ENCODE results near the gene GDPGP1.

Gene GDPGP1

DNA sequence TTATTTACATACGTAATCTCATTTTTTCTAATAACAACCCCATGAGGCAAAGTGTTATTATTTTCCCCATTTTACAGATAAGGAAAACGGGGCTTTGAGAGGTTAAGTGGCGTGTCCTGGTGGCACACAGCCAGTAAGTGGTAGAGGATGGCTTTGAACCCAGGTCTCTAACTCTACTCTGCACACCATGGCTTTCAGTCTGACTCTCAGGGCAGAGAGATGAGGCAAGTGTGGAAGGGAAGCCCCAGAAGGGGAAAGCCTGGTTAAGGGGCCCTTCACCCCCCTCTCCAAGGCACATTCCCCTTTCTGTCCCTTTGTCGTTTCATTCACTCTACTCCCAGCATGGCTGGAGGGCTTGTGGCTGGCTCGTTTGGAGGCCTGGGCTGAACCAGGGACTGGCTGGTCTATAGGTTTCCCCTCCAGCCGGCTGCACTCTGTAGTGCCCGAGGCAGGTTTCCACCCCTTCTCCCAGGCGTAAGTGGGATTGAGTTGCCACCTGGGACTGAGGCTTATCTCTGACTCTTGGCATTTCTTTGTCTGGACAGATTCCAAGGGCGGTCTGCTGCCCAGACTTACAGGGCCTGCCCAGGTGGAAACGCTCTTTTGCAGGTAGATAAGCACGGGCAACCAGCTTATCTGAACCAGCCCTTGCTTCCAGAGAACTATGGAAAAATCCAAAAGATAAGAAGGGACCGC is 20.7 kb upstream of the GDPGP1 start:
- Mint-ChIP-seq H3K27me3 (no peaks in the 10 kb centered on the region), H3K4me1 (peaks cover 19% of the 10 kb centered on the region), H3K9me3 (no peaks in the 10 kb centered on the region), H3K27ac (peak overlapping the region; percentile 41), H3K4me3 (no peak overlapping the region), H3K36me3 (no peaks in the 10 kb centered on the region)

DNA sequence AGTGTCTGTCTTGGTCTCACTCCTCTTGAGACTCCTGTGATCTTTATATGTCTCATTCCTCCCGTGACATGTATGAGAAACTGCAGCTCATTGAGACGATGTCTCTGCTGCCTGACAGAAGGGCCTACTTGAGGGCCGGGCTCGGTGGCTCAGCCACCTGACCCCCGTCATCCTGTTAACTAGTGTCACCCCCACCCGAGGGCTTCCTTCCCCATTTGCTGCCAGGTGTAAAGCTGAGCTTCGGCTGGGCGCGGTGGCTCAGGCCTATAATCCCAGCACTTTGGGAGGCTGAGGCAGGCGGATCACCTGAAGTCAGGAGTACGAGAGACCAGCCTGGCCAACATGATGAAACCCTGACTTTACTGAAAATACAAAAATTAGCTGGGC is 20.2 kb upstream of the GDPGP1 start:
- Mint-ChIP-seq H3K4me3 (no peak overlapping the region), H3K27me3 (no peaks in the 10 kb centered on the region), H3K4me1 (peaks cover 22% of the 10 kb centered on the region)

DNA sequence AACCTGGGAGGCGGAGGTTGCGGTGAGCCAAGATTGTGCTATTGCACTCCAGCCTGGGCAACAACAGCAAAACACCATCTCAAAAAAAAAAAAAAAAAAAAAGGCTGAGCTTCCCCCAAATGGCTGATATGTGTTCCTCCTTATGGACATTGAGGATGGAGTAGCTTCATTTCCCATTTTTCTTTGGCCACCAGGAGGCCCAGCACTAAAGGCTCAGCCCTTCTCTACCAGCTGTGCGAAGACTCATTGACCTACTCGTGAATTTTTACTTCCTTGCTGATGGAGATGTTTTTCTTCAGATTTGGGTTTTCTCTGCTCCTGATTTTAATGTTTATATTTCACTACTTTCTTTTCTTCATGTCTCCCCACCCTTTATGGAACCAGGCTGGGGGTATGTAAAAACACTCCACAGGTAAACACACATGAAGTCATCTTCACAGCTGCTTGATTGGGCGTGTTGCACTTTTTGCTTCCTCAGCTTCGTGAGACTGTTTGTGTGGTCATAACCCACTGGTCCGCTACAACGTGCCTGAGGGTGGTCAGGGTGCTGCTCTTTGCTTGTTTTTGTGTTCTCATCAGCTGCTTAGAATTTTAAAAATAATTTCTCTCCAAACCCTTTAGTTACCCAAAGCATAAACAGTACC is 19.3 kb upstream of the GDPGP1 start:
- no peaks in the 10 kb centered on the region for H3K27me3 Mint-ChIP-seq
- no peaks in the 10 kb centered on the region for H3K36me3 Mint-ChIP-seq
- H3K4me3 Mint-ChIP-seq = no peak overlapping the region
- no peaks in the 10 kb centered on the region for H3K9me3 Mint-ChIP-seq
- no peak overlapping the region for H3K27ac Mint-ChIP-seq
- H3K4me1 Mint-ChIP-seq = peaks cover 28% of the 10 kb centered on the region

More for the DNA sequence above, 20.2 kb upstream of the GDPGP1 start:
- H3K36me3 Mint-ChIP-seq = no peaks in the 10 kb centered on the region
- no peak overlapping the region for H3K27ac Mint-ChIP-seq
- no peaks in the 10 kb centered on the region for H3K9me3 Mint-ChIP-seq

DNA sequence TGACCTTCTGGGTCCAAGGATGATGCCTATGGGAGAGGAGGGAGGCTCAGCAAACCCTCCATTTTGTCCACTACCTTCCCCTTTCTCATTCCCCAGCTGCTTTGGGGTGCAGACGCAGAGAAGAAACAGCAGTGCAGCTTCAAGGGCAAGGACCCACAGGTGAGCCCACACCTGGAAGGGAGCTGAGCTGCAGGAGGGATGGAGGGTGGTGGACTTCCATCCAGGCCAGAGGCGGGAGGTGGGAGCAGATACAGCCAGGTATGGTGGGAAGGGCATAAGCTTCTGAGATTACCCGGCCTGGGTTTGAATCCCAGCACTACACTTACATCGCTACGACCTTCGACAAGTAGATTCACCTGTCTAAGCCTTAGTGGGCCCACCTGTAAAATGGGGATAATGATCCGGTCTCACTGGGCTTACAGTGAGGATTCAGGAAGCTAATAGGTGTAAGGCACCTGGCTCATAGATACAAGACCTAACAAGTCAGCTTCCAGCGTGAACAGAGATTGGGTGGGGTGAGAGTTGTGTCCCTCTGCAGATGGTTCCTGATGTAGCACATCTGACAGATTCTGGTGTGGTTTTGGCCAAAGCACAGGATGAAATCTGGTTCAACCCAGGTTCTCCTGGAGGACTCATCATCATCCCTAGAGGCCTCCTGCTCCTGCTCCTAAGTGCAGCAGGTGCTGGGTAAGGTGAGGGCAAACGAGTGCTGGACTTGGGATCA is 16.2 kb upstream of the GDPGP1 start:
- no peaks in the 10 kb centered on the region for H3K27me3 Mint-ChIP-seq
- H3K9me3 Mint-ChIP-seq = no peaks in the 10 kb centered on the region
- H3K36me3 Mint-ChIP-seq = no peaks in the 10 kb centered on the region
- peaks cover 20% of the 10 kb centered on the region for H3K4me1 Mint-ChIP-seq
- H3K4me3 Mint-ChIP-seq = no peak overlapping the region
- H3K27ac Mint-ChIP-seq = no peak overlapping the region

DNA sequence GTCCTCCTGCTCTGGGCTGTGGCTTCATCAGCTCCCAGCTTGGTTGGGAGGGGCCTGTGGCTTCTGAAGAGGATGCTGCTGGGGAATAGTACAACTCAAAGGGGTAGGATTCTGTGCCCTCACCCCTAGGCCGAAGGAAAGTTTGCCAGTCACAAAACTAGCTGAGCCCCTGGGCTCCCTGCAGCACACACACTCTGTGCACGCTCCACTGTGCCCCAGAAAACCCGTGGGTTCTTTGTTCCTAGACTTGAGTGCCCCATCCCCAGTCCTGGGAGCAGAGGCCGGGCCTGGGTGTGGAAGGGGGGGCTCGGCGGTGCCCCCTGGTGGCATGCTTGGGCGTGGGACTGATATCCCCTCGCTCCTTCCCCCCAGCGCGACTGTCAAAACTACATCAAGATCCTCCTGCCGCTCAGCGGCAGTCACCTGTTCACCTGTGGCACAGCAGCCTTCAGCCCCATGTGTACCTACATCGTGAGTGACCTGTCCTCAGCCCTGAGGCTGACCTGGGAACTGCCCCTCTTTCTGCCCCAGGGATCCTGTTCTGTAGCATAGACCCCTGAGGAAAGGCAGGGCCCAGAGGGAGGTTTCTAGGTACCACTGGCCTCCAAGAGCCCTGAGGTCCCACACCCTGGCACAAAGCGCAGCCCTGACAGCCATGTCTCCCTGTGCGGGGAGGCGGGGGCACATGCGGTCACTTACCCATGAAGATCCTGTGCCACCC is 14.4 kb upstream of the GDPGP1 start:
- H3K4me1 Mint-ChIP-seq = peaks cover 17% of the 10 kb centered on the region
- no peaks in the 10 kb centered on the region for H3K36me3 Mint-ChIP-seq
- H3K27me3 Mint-ChIP-seq = no peaks in the 10 kb centered on the region
- no peaks in the 10 kb centered on the region for H3K9me3 Mint-ChIP-seq
- H3K4me3 Mint-ChIP-seq = no peak overlapping the region
- H3K27ac Mint-ChIP-seq = no peak overlapping the region

DNA sequence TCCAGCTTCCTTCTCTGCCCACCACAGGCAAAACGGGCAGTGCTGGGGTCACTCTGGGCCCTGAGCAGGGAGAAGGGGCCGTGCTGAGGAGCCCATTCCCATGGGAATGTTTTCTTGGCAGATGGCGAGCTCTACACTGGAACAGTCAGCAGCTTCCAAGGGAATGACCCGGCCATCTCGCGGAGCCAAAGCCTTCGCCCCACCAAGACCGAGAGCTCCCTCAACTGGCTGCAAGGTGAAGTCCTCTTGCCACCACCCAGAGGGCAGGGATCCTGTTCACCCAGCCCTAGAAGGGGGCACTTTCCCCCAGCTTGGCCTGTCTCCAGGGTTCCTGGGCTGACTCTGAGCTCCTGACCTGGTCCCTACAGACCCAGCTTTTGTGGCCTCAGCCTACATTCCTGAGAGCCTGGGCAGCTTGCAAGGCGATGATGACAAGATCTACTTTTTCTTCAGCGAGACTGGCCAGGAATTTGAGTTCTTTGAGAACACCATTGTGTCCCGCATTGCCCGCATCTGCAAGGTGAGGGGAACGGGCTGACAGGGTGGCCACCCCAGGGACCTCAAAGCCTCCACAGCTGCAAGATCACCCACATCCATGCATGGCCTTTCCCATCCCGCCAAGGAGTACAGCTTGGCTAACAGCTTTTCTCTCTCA is 12.6 kb upstream of the GDPGP1 start:
- H3K36me3 Mint-ChIP-seq = no peaks in the 10 kb centered on the region
- peaks cover 17% of the 10 kb centered on the region for H3K4me1 Mint-ChIP-seq
- no peaks in the 10 kb centered on the region for H3K9me3 Mint-ChIP-seq
- no peak overlapping the region for H3K4me3 Mint-ChIP-seq
- no peaks in the 10 kb centered on the region for H3K27me3 Mint-ChIP-seq
- H3K27ac Mint-ChIP-seq = no peak overlapping the region

DNA sequence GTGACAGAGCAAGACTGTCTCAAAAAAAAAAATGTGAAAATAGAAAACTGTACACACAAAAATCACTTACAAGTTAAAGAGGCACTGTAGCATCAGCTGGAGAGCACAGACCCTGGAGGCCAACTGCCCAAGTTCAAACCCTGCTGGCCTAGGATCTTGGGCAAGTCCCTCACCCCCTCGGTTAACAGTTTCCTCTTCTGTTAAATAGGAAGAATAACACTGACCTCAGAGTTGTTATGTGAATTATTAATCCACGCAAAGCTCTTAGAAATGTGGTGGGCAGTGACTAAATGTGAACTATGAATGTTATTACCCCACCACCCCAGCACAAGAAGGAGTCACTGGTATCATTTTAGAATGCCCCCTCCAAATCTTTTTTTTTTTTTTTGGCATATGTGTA is 11.5 kb upstream of the GDPGP1 start:
- Mint-ChIP-seq H3K9me3 (no peaks in the 10 kb centered on the region), H3K36me3 (no peaks in the 10 kb centered on the region), H3K27me3 (no peaks in the 10 kb centered on the region), H3K4me1 (peaks cover 17% of the 10 kb centered on the region), H3K27ac (no peak overlapping the region), H3K4me3 (no peak overlapping the region)

DNA sequence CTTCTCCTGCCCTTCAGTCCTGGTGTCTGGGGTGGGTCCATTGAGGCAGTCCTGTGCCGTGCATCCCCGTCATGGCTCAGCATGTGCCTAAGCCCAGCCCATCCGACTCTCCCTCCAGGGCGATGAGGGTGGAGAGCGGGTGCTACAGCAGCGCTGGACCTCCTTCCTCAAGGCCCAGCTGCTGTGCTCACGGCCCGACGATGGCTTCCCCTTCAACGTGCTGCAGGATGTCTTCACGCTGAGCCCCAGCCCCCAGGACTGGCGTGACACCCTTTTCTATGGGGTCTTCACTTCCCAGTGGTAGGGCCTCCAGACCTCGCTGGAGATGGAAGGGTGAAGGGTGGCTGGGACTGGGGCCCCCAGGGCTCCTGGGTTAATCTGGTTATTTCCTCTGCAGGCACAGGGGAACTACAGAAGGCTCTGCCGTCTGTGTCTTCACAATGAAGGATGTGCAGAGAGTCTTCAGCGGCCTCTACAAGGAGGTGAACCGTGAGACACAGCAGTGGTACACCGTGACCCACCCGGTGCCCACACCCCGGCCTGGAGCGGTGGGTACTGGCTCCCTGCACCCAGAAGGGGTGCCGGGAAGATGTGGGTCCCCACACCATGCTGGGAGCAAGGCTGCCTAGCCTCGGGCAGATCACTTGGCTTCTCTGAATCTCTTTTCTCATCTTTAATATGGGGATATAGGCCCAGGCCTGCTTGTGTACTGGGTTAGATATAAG is 10.4 kb upstream of the GDPGP1 start:
- H3K27me3 Mint-ChIP-seq = no peaks in the 10 kb centered on the region
- H3K27ac Mint-ChIP-seq = no peak overlapping the region
- H3K36me3 Mint-ChIP-seq = no peaks in the 10 kb centered on the region
- no peak overlapping the region for H3K4me3 Mint-ChIP-seq
- peaks cover 16% of the 10 kb centered on the region for H3K4me1 Mint-ChIP-seq
- H3K9me3 Mint-ChIP-seq = no peaks in the 10 kb centered on the region

DNA sequence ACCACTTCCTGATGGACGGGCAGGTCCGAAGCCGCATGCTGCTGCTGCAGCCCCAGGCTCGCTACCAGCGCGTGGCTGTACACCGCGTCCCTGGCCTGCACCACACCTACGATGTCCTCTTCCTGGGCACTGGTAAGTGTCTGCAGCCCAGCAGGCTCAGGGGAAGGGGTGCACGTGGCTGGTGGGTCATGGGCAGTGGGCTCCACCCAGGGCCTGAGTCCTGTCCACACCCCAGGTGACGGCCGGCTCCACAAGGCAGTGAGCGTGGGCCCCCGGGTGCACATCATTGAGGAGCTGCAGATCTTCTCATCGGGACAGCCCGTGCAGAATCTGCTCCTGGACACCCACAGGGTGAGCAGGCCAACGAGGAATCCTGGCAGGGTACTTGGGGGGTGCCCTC is 9.0 kb upstream of the GDPGP1 start:
- Mint-ChIP-seq H3K36me3 (peaks cover 4% of the 10 kb centered on the region), H3K27ac (no peak overlapping the region), H3K4me1 (peaks cover 16% of the 10 kb centered on the region), H3K4me3 (no peak overlapping the region), H3K9me3 (no peaks in the 10 kb centered on the region), H3K27me3 (no peaks in the 10 kb centered on the region)

DNA sequence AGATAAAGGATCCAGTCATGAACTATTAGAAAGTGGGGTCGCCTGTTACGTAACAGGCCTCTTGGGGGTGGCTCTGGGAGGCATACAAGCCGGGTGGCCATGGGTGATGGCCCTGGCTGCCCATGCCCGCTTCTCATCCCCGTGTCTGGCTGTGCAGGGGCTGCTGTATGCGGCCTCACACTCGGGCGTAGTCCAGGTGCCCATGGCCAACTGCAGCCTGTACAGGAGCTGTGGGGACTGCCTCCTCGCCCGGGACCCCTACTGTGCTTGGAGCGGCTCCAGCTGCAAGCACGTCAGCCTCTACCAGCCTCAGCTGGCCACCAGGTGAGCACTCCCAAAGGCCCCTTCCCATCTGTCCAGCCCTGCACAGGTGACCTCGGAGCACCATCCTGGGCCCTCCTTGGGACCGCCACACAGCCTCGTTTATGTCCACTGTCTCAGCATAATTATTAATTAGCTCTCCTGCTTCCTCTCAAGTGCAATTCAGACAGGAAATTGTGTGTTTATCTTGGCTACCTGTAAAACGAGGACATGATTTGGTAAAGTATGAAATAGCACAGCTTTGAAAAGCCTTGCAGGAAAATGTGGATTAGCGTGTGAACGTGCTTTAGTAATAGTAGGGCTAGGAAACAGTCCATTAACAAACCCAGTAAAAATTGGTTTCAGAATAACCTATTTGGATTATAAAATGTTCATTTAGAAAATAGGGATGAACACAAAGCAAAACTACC is 8.3 kb upstream of the GDPGP1 start:
- Mint-ChIP-seq H3K9me3 (no peaks in the 10 kb centered on the region), H3K4me1 (peaks cover 21% of the 10 kb centered on the region), H3K27ac (peak overlapping the region; percentile 59), H3K4me3 (no peak overlapping the region), H3K36me3 (peaks cover 4% of the 10 kb centered on the region), H3K27me3 (no peaks in the 10 kb centered on the region)

DNA sequence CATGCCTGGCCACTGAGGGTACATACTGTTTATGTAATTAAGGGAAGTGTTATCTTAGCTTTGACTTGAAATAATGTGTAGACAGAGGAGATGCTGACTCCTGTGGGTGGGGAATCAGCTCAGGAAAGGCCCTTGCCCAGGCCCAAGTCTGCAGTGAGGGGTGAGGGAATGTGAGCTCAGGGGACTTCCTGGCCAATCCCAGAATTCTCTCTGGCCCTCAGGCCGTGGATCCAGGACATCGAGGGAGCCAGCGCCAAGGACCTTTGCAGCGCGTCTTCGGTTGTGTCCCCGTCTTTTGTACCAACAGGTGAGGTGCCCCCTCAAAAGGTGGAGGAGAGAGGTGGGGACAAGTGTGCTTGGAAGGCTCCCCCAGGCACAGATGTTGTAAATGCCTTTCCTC is 6.7 kb upstream of the GDPGP1 start:
- Mint-ChIP-seq H3K27ac (no peak overlapping the region), H3K36me3 (peaks cover 13% of the 10 kb centered on the region), H3K4me1 (peaks cover 38% of the 10 kb centered on the region), H3K27me3 (no peaks in the 10 kb centered on the region), H3K9me3 (no peaks in the 10 kb centered on the region), H3K4me3 (no peak overlapping the region)

DNA sequence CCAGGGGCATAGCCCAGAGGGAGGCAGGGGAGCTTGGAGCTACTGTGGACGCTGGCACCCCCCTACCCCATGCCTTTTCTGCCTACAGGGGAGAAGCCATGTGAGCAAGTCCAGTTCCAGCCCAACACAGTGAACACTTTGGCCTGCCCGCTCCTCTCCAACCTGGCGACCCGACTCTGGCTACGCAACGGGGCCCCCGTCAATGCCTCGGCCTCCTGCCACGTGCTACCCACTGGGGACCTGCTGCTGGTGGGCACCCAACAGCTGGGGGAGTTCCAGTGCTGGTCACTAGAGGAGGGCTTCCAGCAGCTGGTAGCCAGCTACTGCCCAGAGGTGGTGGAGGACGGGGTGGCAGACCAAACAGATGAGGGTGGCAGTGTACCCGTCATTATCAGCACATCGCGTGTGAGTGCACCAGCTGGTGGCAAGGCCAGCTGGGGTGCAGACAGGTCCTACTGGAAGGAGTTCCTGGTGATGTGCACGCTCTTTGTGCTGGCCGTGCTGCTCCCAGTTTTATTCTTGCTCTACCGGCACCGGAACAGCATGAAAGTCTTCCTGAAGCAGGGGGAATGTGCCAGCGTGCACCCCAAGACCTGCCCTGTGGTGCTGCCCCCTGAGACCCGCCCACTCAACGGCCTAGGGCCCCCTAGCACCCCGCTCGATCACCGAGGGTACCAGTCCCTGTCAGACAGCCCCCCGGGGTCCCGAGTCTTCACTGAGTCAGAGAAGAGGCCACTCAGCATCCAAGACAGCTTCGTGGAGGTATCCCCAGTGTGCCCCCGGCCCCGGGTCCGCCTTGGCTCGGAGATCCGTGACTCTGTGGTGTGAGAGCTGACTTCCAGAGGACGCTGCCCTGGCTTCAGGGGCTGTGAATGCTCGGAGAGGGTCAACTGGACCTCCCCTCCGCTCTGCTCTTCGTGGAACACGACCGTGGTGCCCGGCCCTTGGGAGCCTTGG is 5.9 kb upstream of the GDPGP1 start:
- Mint-ChIP-seq H3K4me3 (no peak overlapping the region), H3K4me1 (peaks cover 44% of the 10 kb centered on the region), H3K27ac (no peak overlapping the region), H3K9me3 (no peaks in the 10 kb centered on the region), H3K27me3 (no peaks in the 10 kb centered on the region), H3K36me3 (peaks cover 16% of the 10 kb centered on the region)

DNA sequence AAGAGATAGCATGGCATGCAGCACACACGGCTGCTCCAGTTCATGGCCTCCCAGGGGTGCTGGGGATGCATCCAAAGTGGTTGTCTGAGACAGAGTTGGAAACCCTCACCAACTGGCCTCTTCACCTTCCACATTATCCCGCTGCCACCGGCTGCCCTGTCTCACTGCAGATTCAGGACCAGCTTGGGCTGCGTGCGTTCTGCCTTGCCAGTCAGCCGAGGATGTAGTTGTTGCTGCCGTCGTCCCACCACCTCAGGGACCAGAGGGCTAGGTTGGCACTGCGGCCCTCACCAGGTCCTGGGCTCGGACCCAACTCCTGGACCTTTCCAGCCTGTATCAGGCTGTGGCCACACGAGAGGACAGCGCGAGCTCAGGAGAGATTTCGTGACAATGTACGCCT is 5.0 kb upstream of the GDPGP1 start:
- Mint-ChIP-seq H3K36me3 (peaks cover 16% of the 10 kb centered on the region), H3K4me1 (peaks cover 44% of the 10 kb centered on the region), H3K27me3 (no peaks in the 10 kb centered on the region), H3K9me3 (no peaks in the 10 kb centered on the region), H3K27ac (no peak overlapping the region), H3K4me3 (no peak overlapping the region)
